HepG2 (cell line): ENCODE measurements around the gene SRGAP3. TPM values are rescaled to one million over a fixed set of nuclear protein-coding genes. Genes with fewer than 3 reads are reported as not detected.

Source experiments
- ATAC-seq: fragments of 200-7000 bp; cut with Tn5 transposase; 3 replicates; pipeline ENCODE4 v1.9.1; 2020; ENCODE audit warnings: mild to moderate bottlenecking, moderate library complexity
- BruUV-seq: library from RNA; stranded (reverse); fragments of 400-500 nt; replicated peaks from 2 replicates; lab custom pipeline; 2021; lab: Mats Ljungman, UMichigan
- CTCF ChIA-PET: fragments of 300-600 bp; formaldehyde crosslinking; extraction: SDS; loops from one replicate; lab custom pipeline; 2021; ENCODE audit warnings: low total read pairs, inconsistent platforms, low intra/inter-chr PET ratio; lab: Yijun Ruan, JAX
- POLR2A ChIA-PET: fragments of 350-600 bp; sonication (Branson Sonifier 250); formaldehyde crosslinking; loops from one replicate; lab custom pipeline; 2020; ENCODE audit warnings: antibody characterized with exemption, inconsistent platforms; lab: Yijun Ruan, JAX
- DNase-seq: peaks from one replicate; pipeline ENCODE4 v3.0.0-alpha.2; 2015; ENCODE audit warnings: low spot score
- FAIRE-seq: peaks from 3 replicates; lab custom pipeline; 2011; peaks lifted over from hg19 to GRCh38; lab: Jason Lieb, UNC
- H2AFZ ChIP-seq: one replicate; pipeline ENCODE4 v1.6.1; 2011; ENCODE audit warnings: low read length, inconsistent platforms
- H3K27ac ChIP-seq: fragments of 300-600 bp; 3 replicates; pipeline ENCODE4 v1.8.0; 2011; ENCODE audit warnings: mixed run types, mild to moderate bottlenecking, mixed read lengths, low read length, inconsistent platforms; ENCODE audit not compliant: insufficient read depth; ENCODE audit errors: extremely low read length
- H3K27me3 ChIP-seq, 2 experiments: fragments of 200-600 bp in 1 of 2; 2 replicates in 1 of 2; 3 replicates in 1 of 2; pipeline versions ENCODE4 v1.6.0 to v1.8.0; 2011; ENCODE audit warnings: low read length in 2 of 2, mild to moderate bottlenecking in 2 of 2, moderate library complexity in 2 of 2, inconsistent platforms in 1 of 2; ENCODE audit not compliant: insufficient read depth in 2 of 2, control insufficient read depth in 1 of 2
- H3K36me3 ChIP-seq, 2 experiments: fragments of 200-600 bp in 1 of 2; replicated peaks in 1 of 2; 2 replicates in 1 of 2; 3 replicates in 1 of 2; pipeline versions ENCODE4 v1.5.1 to v1.8.0; 2011; ENCODE audit warnings: low read length in 2 of 2, inconsistent platforms in 1 of 2; ENCODE audit not compliant: insufficient read depth in 2 of 2, control insufficient read depth in 1 of 2
- H3K4me1 ChIP-seq: 2 replicates; pipeline ENCODE4 v1.5.1; 2012; ENCODE audit warnings: low read length, inconsistent platforms; ENCODE audit not compliant: insufficient read depth
- H3K4me2 ChIP-seq: 2 replicates; pipeline ENCODE4 v1.6.0; 2011; ENCODE audit warnings: low read depth, low read length, inconsistent platforms
- H3K4me3 ChIP-seq, 3 experiments: fragments of 200-600 bp in 1 of 3; sonication (generic), shearing (Covaris generic) in 1 of 3; replicated peaks in 1 of 3; 2 replicates each; pipeline ENCODE4 v1.5.1; 2011 to 2016; ENCODE audit warnings: low read length in 3 of 3, inconsistent platforms in 2 of 3, low read depth in 2 of 3, mild to moderate bottlenecking in 2 of 3, control low read depth in 1 of 3, mixed read lengths in 1 of 3; ENCODE audit not compliant: insufficient read depth in 1 of 3
- H3K79me2 ChIP-seq: one replicate; pipeline ENCODE4 v1.6.1; 2011; ENCODE audit warnings: low read length, inconsistent platforms; ENCODE audit not compliant: insufficient read depth
- H3K9ac ChIP-seq: 2 replicates; pipeline ENCODE4 v1.6.0; 2011; ENCODE audit warnings: mild to moderate bottlenecking, low read depth, low read length, inconsistent platforms; ENCODE audit not compliant: insufficient read depth
- H3K9me3 ChIP-seq: 2 replicates; pipeline ENCODE4 v1.5.1; 2012; ENCODE audit warnings: mild to moderate bottlenecking, low read length
- H4K20me1 ChIP-seq: 2 replicates; pipeline ENCODE4 v1.6.0; 2011; ENCODE audit warnings: inconsistent platforms, mild to moderate bottlenecking, low read length, moderate library complexity; ENCODE audit not compliant: insufficient read depth
- CREB1 ChIP-seq, 2 experiments: fragments of 450-650 bp in 1 of 2; IDR thresholded peaks; 2 replicates each; pipeline ENCODE4 v1.6.1; 2016 to 2017; ENCODE audit warnings: control low read depth in 1 of 2, mild to moderate bottlenecking in 1 of 2, missing compliant biosample characterization in 1 of 2, missing genetic modification characterization in 1 of 2
- EP300 ChIP-seq, 3 experiments: sonication (generic) in 1 of 3; formaldehyde crosslinking in 1 of 3; IDR thresholded peaks; 2 replicates each; pipeline versions ENCODE4 v1.5.1 to v1.6.1; 2011 to 2020; ENCODE audit warnings: low read depth in 2 of 3, low read length in 2 of 3, borderline replicate concordance in 1 of 3, improper control_type of control experiment in 1 of 3, mild to moderate bottlenecking in 1 of 3, missing genetic modification reagents in 1 of 3, moderate library complexity in 1 of 3
- FOXA3 ChIP-seq: IDR thresholded peaks from 2 replicates; pipeline ENCODE4 v1.6.1; 2016; ENCODE audit warnings: missing genetic modification reagents, missing compliant biosample characterization
- FOXO1 ChIP-seq: sonication (generic); formaldehyde crosslinking; IDR thresholded peaks from 2 replicates; pipeline ENCODE4 v1.4.0; 2020; ENCODE audit warnings: missing genetic modification reagents
- GABPA ChIP-seq, 2 experiments: IDR thresholded peaks; 2 replicates each; pipeline ENCODE4 v1.6.1; 2011 to 2016; ENCODE audit warnings: low read depth in 2 of 2, low read length in 1 of 2, missing biosample characterization in 1 of 2, missing genetic modification characterization in 1 of 2
- HOMEZ ChIP-seq: IDR thresholded peaks from 2 replicates; pipeline ENCODE4 v1.6.1; 2016; ENCODE audit warnings: low read depth
- MED13 ChIP-seq: sonication (generic); formaldehyde crosslinking; IDR thresholded peaks from 2 replicates; pipeline ENCODE4 v1.5.0; 2020; ENCODE audit warnings: missing genetic modification reagents
- NCOR1 ChIP-seq: fragments of 200-600 bp; sonication (generic); IDR thresholded peaks from 2 replicates; pipeline ENCODE4 v1.7.0; 2017; ENCODE audit warnings: antibody characterized with exemption, low read length, borderline replicate concordance
- PHF21A ChIP-seq: sonication (generic); formaldehyde crosslinking; IDR thresholded peaks from 2 replicates; pipeline ENCODE4 v1.5.0; 2020; ENCODE audit warnings: mild to moderate bottlenecking, missing genetic modification reagents
- RARA ChIP-seq: IDR thresholded peaks from 2 replicates; pipeline ENCODE4 v1.6.1; 2016; ENCODE audit warnings: missing genetic modification reagents, missing compliant biosample characterization
- RXRB ChIP-seq: IDR thresholded peaks from 2 replicates; pipeline ENCODE4 v1.6.1; 2016; ENCODE audit warnings: borderline replicate concordance, missing genetic modification reagents, missing compliant biosample characterization
- TERF1 ChIP-seq: sonication (generic); formaldehyde crosslinking; IDR thresholded peaks from 2 replicates; pipeline ENCODE4 v1.8.0; 2022; ENCODE audit warnings: mild to moderate bottlenecking, missing genetic modification reagents, moderate library complexity
- THRA ChIP-seq: sonication (generic); formaldehyde crosslinking; IDR thresholded peaks from 2 replicates; pipeline ENCODE4 v1.4.0; 2020; ENCODE audit warnings: missing genetic modification reagents, borderline replicate concordance
- TOPORS ChIP-seq: sonication (generic); formaldehyde crosslinking; IDR thresholded peaks from 2 replicates; pipeline ENCODE4 v1.8.0; 2023; ENCODE audit warnings: mild to moderate bottlenecking, missing genetic modification reagents
- XBP1 ChIP-seq: sonication (generic); formaldehyde crosslinking; IDR thresholded peaks from 2 replicates; pipeline ENCODE4 v1.5.0; 2020; ENCODE audit warnings: missing genetic modification reagents
- ZBTB7B ChIP-seq: sonication (generic); formaldehyde crosslinking; IDR thresholded peaks from 2 replicates; pipeline ENCODE4 v1.4.0; 2020; ENCODE audit warnings: missing genetic modification reagents
- ZFP41 ChIP-seq: sonication (generic); formaldehyde crosslinking; IDR thresholded peaks from 2 replicates; pipeline ENCODE4 v1.4.0; 2020; ENCODE audit warnings: mild to moderate bottlenecking, missing genetic modification reagents, borderline replicate concordance
- ZNF337 ChIP-seq: sonication (generic); formaldehyde crosslinking; IDR thresholded peaks from 2 replicates; pipeline ENCODE4 v1.5.1; 2020; ENCODE audit warnings: missing genetic modification reagents, low read depth, mild to moderate bottlenecking, borderline replicate concordance
- WGBS: methylation state at CpG from one replicate; pipeline ENCODE4 v1.1.6; 2017; ENCODE audit warnings: low lambda C conversion rate; 5-methylcytosine and 5-hydroxymethylcytosine counted together
- in situ Hi-C: cut with HindIII; loops from 2 replicates; pipeline ENCODE4 v1.10.0; 2017; ENCODE audit warnings: low pct_unique_long_range_greater_than_20kb; ENCODE audit not compliant: extremely low pct_ligation_motif_present
- intact Hi-C: fragments of 100-400 bp; cut with micrococcal nuclease; formaldehyde crosslinking; loops from one replicate; pipeline ENCODE4 v1.10.0; 2022; ENCODE audit not compliant: unreplicated experiment
- polyA plus RNA-seq, 8 experiments: library from polyadenylated mRNA; depleted of rRNA in 3 of 8; stranded (reverse) in 7 of 8; unstranded in 1 of 8; fragments of >200 nt; fragmentation: Illumina TruSeq in 4 of 8; extraction: Trizol in 4 of 8; gene quantifications; 2 replicates each; pipeline versions ENCODE4 v1.2.1 to v1.2.3, GENCODE V29; 2011 to 2016; ENCODE audit warnings: low read depth in 4 of 8, missing spikeins in 1 of 8, mixed read lengths in 1 of 8; ENCODE audit not compliant: insufficient read depth in 1 of 8
- total RNA-seq, 5 experiments: library from RNA; depleted of rRNA; stranded (reverse); fragments of >200 nt; fragmentation: Illumina TruSeq; extraction: Trizol; gene quantifications; 2 replicates each; pipeline ENCODE4 v1.2.3, GENCODE V29; 2016; ENCODE audit warnings: low read depth in 1 of 5
- TF ChIP-seq, protein P1 (sequence below): sonication (generic); formaldehyde crosslinking; IDR thresholded peaks from 2 replicates; pipeline ENCODE4 v1.4.0; 2020; ENCODE audit warnings: missing genetic modification reagents

Gene SRGAP3
- total and polyA plus RNA-seq, 2 of the 13 experiments (the other 11 are each of a cell fraction or from before 2014, with no cell fraction given) = 1.2 to 1.4 TPM

DNA sequence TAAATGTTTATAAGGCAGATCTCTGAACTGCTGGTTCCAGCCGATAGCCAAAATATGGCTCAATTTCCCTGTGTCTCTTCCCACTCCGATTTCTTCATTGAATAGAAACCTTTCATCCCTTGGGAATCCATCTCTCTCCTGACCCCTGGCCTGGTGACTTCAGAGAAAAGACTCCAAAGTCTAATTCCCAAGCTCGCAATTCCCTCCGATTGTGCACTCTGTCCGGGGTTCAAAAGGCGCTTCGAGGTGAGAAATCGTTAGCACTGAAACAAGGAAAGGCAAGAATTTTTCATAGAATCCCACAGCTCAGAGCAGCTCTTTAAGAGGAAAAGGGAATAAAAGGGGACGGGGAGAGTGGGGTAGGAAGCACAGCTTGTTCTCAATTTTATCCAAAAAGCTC is 267.7 kb downstream of the SRGAP3 start:
- FAIRE-seq (peak; percentile 46), ATAC-seq (peak; percentile 64), DNase-seq (peak; percentile 29)
- H3K4me3 ChIP-seq = peak overlapping the region in 2 of 3 experiments; percentile 25 to 36; a peak in 2 of 6 replicates
- peaks cover 47% of the 10 kb centered on the region for H3K4me1 ChIP-seq
- intact Hi-C loops (no loop called here), in situ Hi-C loops (no loop called here)
- H4K20me1 ChIP-seq = no peaks in the 10 kb centered on the region
- peaks cover 13% of the 10 kb centered on the region for H3K9me3 ChIP-seq
- no TSS peak for BruUV-seq
- ChIA-PET CTCF (no interaction called here), POLR2A (interaction anchor here (0.6 to 1.4 kb wide), 3 partner anchors 17 to 415 kb away, joined by 3 to 6 read pairs (median 4); partner anchors contain the start of gene SETD5)
- no peaks in the 10 kb centered on the region for H3K79me2 ChIP-seq
- H2AFZ ChIP-seq = peak overlapping the region; percentile 17
- WGBS = 1% methylated on average over 9 of the region's 9 CpGs
- no peaks in the 10 kb centered on the region for H3K36me3 ChIP-seq
- peaks cover 0 to 6% of the 10 kb centered on the region in 2 experiments; a peak in 1 of 5 replicates for H3K27me3 ChIP-seq
- peak overlapping the region; percentile 70 for H3K4me2 ChIP-seq
- peak overlapping the region; percentile 80 for H3K27ac ChIP-seq
- H3K9ac ChIP-seq = peak overlapping the region; percentile 47; the same call in 1 of the 2 replicates
- TF ChIP-seq HOMEZ (CRISPR knock-in tag) (peak; percentile 90), THRA (CRISPR knock-in tag) (peak; percentile 26; the same call in 1 of the 2 replicates), CREB1 (IDR thresholded peaks at IDR 0.05) (no peak), CREB1 (CRISPR knock-in tag; IDR thresholded peaks at IDR 0.05) (0 out of 2 replicates have a peak, but pooled peaks have one; percentile 21), NCOR1 (peak; percentile 94; the same call in 1 of the 2 replicates), FOXO1 (CRISPR knock-in tag) (no peak), MED13 (CRISPR knock-in tag) (no peak), ZFP41 (CRISPR knock-in tag) (no peak), RXRB (peak; percentile 74), EP300 (IDR thresholded peaks at IDR 0.05; ENCODE audit: low read depth in 2 of 2, low read length in 2 of 2) (peak in 1 of 2 experiments; percentile 77; a peak in 2 of 4 replicates), EP300 (CRISPR knock-in tag; IDR thresholded peaks at IDR 0.05; ENCODE audit: borderline replicate concordance) (no peak), XBP1 (CRISPR knock-in tag) (no peak), FOXA3 (CRISPR knock-in tag) (0 out of 2 replicates have a peak, but pooled peaks have one; percentile 11), RARA (CRISPR knock-in tag) (peak; percentile 71), TOPORS (peak; percentile 34; the same call in 1 of the 2 replicates), TERF1 (no peak), GABPA (IDR thresholded peaks at IDR 0.05; ENCODE audit: low read depth, low read length) (no peak), GABPA (CRISPR knock-in tag; IDR thresholded peaks at IDR 0.05; ENCODE audit: low read depth) (0 out of 2 replicates have a peak, but pooled peaks have one; percentile 11), ZNF337 (CRISPR knock-in tag) (no peak), PHF21A (CRISPR knock-in tag) (no peak), ZBTB7B (CRISPR knock-in tag) (0 out of 2 replicates have a peak, but pooled peaks have one; percentile 29)
- TF ChIP-seq, protein P1, sequence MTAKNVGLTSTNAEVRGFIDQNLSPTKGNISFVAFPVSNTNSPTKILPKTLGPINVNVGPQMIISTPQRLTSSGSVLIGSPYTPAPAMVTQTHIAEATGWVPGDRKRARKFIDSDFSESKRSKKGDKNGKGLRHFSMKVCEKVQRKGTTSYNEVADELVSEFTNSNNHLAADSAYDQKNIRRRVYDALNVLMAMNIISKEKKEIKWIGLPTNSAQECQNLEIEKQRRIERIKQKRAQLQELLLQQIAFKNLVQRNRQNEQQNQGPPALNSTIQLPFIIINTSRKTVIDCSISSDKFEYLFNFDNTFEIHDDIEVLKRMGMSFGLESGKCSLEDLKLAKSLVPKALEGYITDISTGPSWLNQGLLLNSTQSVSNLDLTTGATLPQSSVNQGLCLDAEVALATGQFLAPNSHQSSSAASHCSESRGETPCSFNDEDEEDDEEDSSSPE (CRISPR knock-in tag) = 0 out of 2 replicates have a peak, but pooled peaks have one; percentile 24
